ENCODE data around the gene RABGAP1L.

RABGAP1L gene

GRCh38 chr1:174828264-174828663, 668.9 kb downstream of the RABGAP1L start:
- Histone ChIP-seq H3K4me2 (ENCODE audit: low read length) (no peak overlapping the region), H3K79me2 (ENCODE audit: low read length) (no peaks in the 10 kb centered on the region), H2AFZ (ENCODE audit: low read depth, low read length) (no peak overlapping the region), H3K9me3 (ENCODE audit: insufficient read depth, low read length) (no peaks in the 10 kb centered on the region), H3K4me3 (ENCODE audit: low read length) (no peak overlapping the region), H3K4me1 (ENCODE audit: low read length) (no peaks in the 10 kb centered on the region), H4K20me1 (ENCODE audit: insufficient read depth, low read length) (no peaks in the 10 kb centered on the region), H3K27ac (ENCODE audit: low read length) (no peak overlapping the region), H3K36me3 (replicated peaks; ENCODE audit: low read depth, low read length) (no peaks in the 10 kb centered on the region), H3K27me3 (ENCODE audit: low read depth, low read length) (no peaks in the 10 kb centered on the region), H3K9ac (ENCODE audit: low read length) (no peak overlapping the region)
- TF ChIP-seq EZH2phosphoT487 (IDR thresholded peaks at IDR 0.05; ENCODE audit: low read depth), result no peak
- TF ChIP-seq CTCF (IDR thresholded peaks at IDR 0.05; ENCODE audit: low read depth, low read length), result no peak

GRCh38 chr1:174829990-174830389, 670.7 kb downstream of the RABGAP1L start:
- Histone ChIP-seq H3K27ac (ENCODE audit: low read length) (no peak overlapping the region), H4K20me1 (ENCODE audit: insufficient read depth, low read length) (no peaks in the 10 kb centered on the region), H3K36me3 (replicated peaks; ENCODE audit: low read depth, low read length) (no peaks in the 10 kb centered on the region), H3K9ac (ENCODE audit: low read length) (no peak overlapping the region), H3K4me2 (ENCODE audit: low read length) (no peak overlapping the region), H3K79me2 (ENCODE audit: low read length) (no peaks in the 10 kb centered on the region), H3K27me3 (ENCODE audit: low read depth, low read length) (no peaks in the 10 kb centered on the region), H2AFZ (ENCODE audit: low read depth, low read length) (no peak overlapping the region), H3K4me3 (ENCODE audit: low read length) (no peak overlapping the region), H3K9me3 (ENCODE audit: insufficient read depth, low read length) (no peaks in the 10 kb centered on the region), H3K4me1 (ENCODE audit: low read length) (no peaks in the 10 kb centered on the region)
- no peak for TF ChIP-seq EZH2phosphoT487 (IDR thresholded peaks at IDR 0.05; ENCODE audit: low read depth)
- no peak for TF ChIP-seq CTCF (IDR thresholded peaks at IDR 0.05; ENCODE audit: low read depth, low read length)

GRCh38 chr1:174836543-174836942, 677.2 kb downstream of the RABGAP1L start:
- no peaks in the 10 kb centered on the region for H3K27me3 ChIP-seq (ENCODE audit: low read depth, low read length)

GRCh38 chr1:174837386-174837785, 678.1 kb downstream of the RABGAP1L start:
- Histone ChIP-seq H3K36me3 (replicated peaks; ENCODE audit: low read depth, low read length) (no peaks in the 10 kb centered on the region), H3K4me2 (ENCODE audit: low read length) (no peak overlapping the region), H2AFZ (ENCODE audit: low read depth, low read length) (no peak overlapping the region), H3K27me3 (ENCODE audit: low read depth, low read length) (no peaks in the 10 kb centered on the region), H3K4me1 (ENCODE audit: low read length) (peaks cover 14% of the 10 kb centered on the region), H3K9ac (ENCODE audit: low read length) (no peak overlapping the region), H3K79me2 (ENCODE audit: low read length) (no peaks in the 10 kb centered on the region), H3K9me3 (ENCODE audit: insufficient read depth, low read length) (no peaks in the 10 kb centered on the region), H3K27ac (ENCODE audit: low read length) (no peak overlapping the region), H3K4me3 (ENCODE audit: low read length) (no peak overlapping the region), H4K20me1 (ENCODE audit: insufficient read depth, low read length) (0 out of 2 replicates have a peak, but pooled peaks cover 2% of the 10 kb centered on the region)
- TF ChIP-seq EZH2phosphoT487 (IDR thresholded peaks at IDR 0.05; ENCODE audit: low read depth) (no peak), CTCF (IDR thresholded peaks at IDR 0.05; ENCODE audit: low read depth, low read length) (no peak)

More at GRCh38 chr1:174836543-174836942, 677.2 kb downstream of the RABGAP1L start:
- H3K27ac ChIP-seq (ENCODE audit: low read length), result no peak overlapping the region
- H3K9me3 ChIP-seq (ENCODE audit: insufficient read depth, low read length), result no peaks in the 10 kb centered on the region
- no peaks in the 10 kb centered on the region for H3K36me3 ChIP-seq (replicated peaks; ENCODE audit: low read depth, low read length)
- no peak overlapping the region for H3K9ac ChIP-seq (ENCODE audit: low read length)
- TF ChIP-seq CTCF (IDR thresholded peaks at IDR 0.05; ENCODE audit: low read depth, low read length) (no peak), EZH2phosphoT487 (IDR thresholded peaks at IDR 0.05; ENCODE audit: low read depth) (no peak)
- no peak overlapping the region for H3K4me2 ChIP-seq (ENCODE audit: low read length)
- H3K4me3 ChIP-seq (ENCODE audit: low read length), result no peak overlapping the region
- no peaks in the 10 kb centered on the region for H3K79me2 ChIP-seq (ENCODE audit: low read length)
- peaks cover 6% of the 10 kb centered on the region for H3K4me1 ChIP-seq (ENCODE audit: low read length)
- H4K20me1 ChIP-seq (ENCODE audit: insufficient read depth, low read length), result 0 out of 2 replicates have a peak, but pooled peaks cover 2% of the 10 kb centered on the region
- no peak overlapping the region for H2AFZ ChIP-seq (ENCODE audit: low read depth, low read length)
